Dermis microvascular lymphatic vessel endothelial cell (primary cell): ENCODE results near the gene SPRYD7. TPM values are rescaled to one million over a fixed set of nuclear protein-coding genes. Genes with fewer than 3 reads are reported as not detected.

ENCODE experiments used
- total RNA-seq: library from RNA; depleted of rRNA; stranded (reverse); fragments of >200 nt; gene quantifications from 2 replicates; pipeline ENCODE4 v1.2.1, GENCODE V29; 2014

Gene SPRYD7
- total RNA-seq, 1 donor from 2014 or later: 3.2 TPM

Other genes with a start within 250 kb of the SPRYD7 start
- gene EBPL, start 244.9 kb downstream of the SPRYD7 start, total RNA-seq: 95.5 and 102 TPM in 2 replicates
- 31.7 and 33.8 TPM in 2 replicates for gene KPNA3, start 143.7 kb downstream of the SPRYD7 start, total RNA-seq
- gene TRIM13, start 60.7 kb upstream of the SPRYD7 start, total RNA-seq: 22.1 and 26.9 TPM in 2 replicates
- 5.8 and 6.7 TPM in 2 replicates for gene KCNRG, start 79.1 kb upstream of the SPRYD7 start, total RNA-seq